GM18505 (cell line): Measurements from ENCODE around the gene BRDT.

Source experiments
- ATAC-seq: cut with Tn5 transposase; IDR thresholded peaks from one replicate; pipeline ENCODE4 v1.9.1; 2021; ENCODE audit not compliant: unreplicated experiment
- POLR2A ChIP-seq: IDR thresholded peaks from 4 replicates; pipeline ENCODE4 v1.6.1; 2011; ENCODE audit warnings: borderline replicate concordance; ENCODE audit not compliant: insufficient read depth, insufficient read length; ENCODE audit errors: extremely low read depth

The BRDT gene

GRCh38 chr1:92026806-92027205, 77.6 kb downstream of the BRDT start:
- ATAC-seq = no peak
- no peak for TF ChIP-seq POLR2A

DNA sequence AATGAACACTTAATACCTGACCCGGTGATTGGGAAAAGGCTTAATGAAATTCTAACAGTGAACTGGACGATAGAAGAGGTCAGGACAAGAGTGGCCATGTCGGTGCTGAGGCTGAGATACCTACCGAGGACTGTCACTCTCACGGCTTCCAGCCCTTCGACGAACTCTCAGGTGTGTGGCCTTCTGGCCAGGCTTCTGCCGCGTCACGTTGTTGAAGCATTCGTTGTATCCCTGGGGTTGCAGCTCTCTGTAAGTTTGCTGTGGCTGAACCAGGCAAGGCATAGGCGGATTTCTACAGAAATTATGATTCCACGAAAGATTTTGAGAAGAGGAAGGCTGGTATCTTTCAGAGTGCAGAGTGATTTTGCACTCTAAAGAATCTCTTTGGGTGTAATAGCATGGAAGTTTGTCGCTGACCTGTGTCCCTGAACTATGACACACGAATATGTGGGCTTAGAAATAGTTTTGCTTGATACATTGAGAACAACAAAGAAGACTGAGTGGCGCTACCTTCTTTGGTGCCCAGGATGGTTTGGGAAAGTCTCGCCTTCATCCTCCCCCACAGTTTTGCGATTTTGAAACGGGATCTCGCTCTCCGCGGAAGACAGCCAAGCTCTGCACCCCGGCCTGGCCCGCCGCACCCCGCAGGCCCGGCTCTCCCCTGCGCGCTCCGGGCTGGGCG, 80.2 kb downstream of the BRDT start:
- TF ChIP-seq POLR2A = no peak
- no peak for ATAC-seq

DNA sequence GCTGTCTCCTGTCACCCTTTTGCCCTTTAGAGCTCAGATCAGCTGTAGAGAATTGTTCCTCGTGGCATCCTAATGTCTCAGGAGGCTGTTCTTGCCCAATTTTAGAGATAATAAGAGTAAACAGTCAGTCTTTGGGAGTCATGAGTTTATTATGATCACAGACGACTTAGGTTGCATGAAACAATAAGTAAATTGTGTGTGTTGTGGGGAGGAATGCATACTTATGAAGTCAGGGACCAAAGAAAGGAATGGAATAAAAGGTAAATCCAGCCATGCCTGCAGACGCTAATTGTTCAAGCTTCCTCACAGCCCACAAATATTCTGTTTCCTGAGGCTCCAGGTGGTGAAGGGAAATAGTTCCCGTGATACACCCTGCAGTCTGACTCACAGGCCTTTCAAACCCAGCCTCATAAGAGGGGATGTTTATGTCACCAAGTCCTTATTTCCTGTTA, 81.5 kb downstream of the BRDT start:
- no peak for TF ChIP-seq POLR2A
- no peak for ATAC-seq

DNA sequence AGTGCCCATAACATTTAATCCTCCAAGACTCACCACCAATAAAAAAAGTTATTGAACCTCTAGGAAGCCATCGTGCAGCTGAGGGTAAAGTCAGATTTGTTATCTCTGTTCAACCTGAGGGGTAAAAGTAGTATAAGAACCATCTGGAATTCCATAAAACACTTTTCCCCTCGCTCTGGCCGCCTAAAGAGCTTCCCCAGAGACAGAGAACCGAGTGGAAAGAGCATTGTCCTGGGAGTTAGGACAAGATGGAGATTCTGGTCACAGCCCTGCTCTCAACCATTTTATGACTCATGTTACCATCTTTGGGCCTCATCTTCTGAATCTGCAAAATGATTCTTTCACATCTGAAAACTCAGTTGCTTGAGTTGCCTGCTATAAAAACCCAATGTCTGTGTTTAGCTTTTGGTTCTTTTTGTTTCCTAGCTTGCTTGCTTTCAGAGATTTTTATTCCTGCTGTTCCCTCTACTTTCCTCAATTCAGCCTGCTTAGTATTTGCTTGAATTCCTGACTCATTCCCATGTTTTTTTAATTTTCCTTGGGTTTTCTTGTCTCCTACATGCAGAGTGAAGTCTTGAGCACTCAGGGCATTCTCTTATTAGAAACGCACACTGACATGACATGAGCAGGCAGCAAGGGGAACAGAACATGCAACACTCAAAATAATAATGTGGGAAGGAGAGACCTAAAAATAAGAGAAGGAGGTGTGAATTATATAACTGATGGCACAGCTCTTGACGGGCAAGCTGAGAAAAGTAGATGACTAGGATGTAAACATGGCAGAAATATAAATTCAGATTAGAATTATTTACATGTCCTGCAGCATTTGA, 82.3 kb downstream of the BRDT start:
- no peak for ATAC-seq

DNA sequence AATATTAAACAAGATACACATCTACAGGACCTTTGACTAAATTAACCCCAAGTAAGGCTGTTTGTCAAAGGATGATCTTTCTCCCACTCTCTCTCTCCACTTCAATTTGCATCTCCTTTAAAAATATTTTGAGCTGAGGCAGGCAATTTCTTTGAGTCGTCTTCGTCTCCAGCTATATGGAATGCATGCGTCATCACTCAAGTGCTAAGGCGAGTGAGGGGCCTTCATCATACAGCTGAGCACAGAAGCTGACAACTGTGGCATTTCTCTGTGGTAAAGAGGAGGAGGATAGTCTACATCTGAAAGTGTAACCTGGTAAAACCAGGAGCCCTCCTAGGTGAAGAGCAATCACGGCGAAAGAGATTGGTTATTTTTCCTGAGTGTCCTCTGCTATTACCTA, 88.2 kb downstream of the BRDT start:
- TF ChIP-seq POLR2A = no peak
- ATAC-seq = no peak

More for the DNA sequence above, 82.3 kb downstream of the BRDT start:
- no peak for TF ChIP-seq POLR2A

DNA sequence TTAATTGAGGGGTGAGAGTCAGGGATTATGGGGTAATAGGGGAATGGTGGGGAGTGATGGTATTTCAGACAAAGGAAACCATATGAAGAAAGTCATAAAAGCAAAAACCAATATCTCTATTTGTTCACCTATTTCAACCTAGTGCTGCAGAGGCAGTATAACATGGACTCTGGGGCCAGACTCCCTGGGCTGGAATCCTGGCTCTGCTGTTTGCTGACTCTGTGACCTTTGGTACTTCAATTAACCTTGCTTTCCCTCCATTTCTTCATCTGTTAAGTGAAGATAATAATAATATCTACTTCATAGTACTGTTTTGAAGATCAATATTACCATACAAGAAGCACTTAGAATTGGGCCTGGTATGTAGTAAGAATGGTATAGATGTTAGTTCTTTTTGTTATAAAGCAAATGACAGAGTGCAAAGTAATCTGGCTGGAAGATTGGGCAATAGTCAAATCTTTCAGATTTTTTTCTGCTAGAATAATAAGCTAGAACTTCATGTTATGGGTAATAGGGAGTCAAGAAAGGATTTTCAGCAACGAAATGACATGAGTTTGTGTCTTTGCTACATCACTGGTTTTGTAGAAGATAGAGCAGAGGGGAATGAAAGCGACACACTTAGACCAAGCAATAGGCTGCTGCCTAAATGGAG, 89.6 kb downstream of the BRDT start:
- ATAC-seq = no peak
- TF ChIP-seq POLR2A = no peak

DNA sequence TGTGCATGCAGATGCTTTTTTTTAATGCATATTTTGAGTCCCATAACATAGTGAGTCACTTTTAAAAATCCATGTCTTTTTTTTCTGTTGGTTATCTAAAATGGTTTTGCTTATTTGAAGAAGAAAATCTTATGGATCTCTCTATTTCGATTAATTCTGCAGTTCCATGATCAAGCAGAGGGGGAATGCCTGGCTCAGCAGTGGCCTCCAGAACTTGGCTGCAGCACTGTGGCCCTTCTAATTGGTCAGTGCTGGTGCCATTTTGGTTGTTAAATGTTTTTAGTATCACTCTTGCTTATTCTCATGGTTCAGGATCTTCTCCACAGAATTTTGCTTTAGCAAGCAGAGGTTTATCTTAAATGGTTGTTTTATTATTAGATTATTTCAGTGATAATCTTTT, 91.8 kb downstream of the BRDT start:
- ATAC-seq = no peak
- TF ChIP-seq POLR2A = no peak

DNA sequence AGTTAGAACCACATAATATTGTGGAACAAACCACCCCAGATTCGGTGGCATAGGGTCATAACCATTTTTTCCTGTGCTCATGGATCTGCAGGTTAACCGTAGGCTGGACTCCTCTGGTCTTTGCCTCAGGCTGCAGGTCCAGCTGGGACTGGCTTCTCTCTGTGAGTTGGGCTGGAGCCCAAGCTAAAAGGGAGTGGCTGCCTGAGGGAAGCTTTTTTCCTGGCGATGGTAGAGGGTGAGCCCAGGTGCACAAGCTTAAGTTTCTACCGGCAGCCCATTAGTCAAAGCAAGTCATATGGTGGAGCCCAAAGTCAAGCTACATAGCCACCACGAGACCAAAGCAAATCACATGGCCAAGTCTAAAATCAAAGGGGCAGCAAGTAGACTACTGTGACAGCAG, 94.4 kb downstream of the BRDT start:
- no peak for TF ChIP-seq POLR2A
- no peak for ATAC-seq

DNA sequence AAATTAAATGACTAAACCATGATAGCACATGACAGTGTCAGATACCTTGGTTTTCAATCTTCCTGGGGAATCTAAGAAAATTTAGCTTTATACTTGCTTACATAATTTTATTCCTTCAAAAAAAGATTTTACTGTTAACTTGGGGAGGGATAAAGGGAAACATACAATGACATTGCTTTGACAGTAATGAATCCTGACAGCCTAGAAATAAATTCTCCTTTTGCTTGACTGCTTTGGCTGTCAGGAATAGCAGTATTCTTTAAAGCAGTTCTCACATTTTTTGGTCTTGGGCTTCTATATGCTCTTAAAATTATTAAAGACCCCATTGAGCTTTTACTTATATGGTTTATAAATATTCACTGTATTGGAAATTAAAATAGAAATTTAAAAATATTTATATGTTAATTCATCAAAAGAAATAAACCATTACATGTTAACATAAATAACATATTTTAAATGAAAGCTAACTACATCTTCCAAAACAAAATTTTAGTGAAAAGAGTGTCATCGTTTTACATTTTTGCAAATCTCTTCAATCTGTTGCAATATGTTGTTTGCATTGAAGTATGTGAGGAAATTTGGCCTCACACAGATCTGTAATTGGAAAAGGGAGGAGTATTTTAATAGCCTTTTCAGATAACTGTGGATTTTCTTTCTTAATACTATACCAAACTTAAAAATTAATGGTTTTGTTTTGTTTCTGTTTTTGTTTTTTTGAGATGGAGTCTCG, 96.7 kb downstream of the BRDT start:
- no peak for TF ChIP-seq POLR2A
- ATAC-seq = no peak

DNA sequence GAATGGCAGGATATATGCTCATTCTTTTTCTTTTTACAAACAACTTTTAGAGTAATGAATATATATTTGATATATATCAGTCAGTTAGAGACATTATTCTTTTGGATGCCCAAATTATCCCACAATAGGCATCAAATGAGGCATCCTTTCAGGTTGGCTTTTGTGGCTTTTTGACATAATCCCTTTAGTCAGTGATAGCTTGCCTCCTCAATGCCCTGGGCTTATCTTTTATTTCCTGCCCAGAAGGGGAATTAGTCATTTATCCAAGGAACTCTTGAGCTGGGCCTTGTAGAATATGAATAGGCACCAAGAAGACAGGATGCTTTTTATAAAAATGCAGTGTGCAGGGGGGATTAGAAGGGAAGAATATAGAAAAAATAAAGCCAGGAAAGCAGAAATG, 102.7 kb downstream of the BRDT start:
- TF ChIP-seq POLR2A = no peak

More for the DNA sequence above, 102.7 kb downstream of the BRDT start:
- no peak for ATAC-seq
